Pancreas (tissue), 10 donors: ENCODE measurements around the gene LYST. TPM values are rescaled to one million over a fixed set of nuclear protein-coding genes. Genes with fewer than 3 reads are reported as not detected.

ENCODE experiments used
- ATAC-seq, 4 donors: fragments of 200-7000 bp; cut with Tn5 transposase; one replicate each; pipeline versions ENCODE4 v1.8.0 to v1.9.1; 2020; ENCODE audit warnings: mild to moderate bottlenecking in 4 of 4, moderate library complexity in 4 of 4
- DNase-seq, 6 donors: peaks; one replicate each; pipeline ENCODE4 v3.0.0-alpha.2; 2020
- FAIRE-seq: peaks from 2 replicates; lab custom pipeline; 2012; peaks lifted over from hg19 to GRCh38; lab: Jason Lieb, UNC
- H3K27ac ChIP-seq, 4 donors: fragments of 200-600 bp; sonication (generic); 1 replicate in 3 of 4; 2 replicates in 1 of 4; pipeline versions ENCODE4 v1.5.0 to v1.8.0; 2020
- H3K27me3 ChIP-seq, 4 donors: fragments of 200-600 bp; one replicate each; pipeline ENCODE4 v1.8.0; 2021
- H3K36me3 ChIP-seq, 3 donors: fragments of 200-600 bp; sonication (generic) in 1 of 3; one replicate each; pipeline versions ENCODE4 v1.5.0 to v1.8.0; 2020 to 2021
- H3K4me1 ChIP-seq, 3 donors: fragments of 200-600 bp; one replicate each; pipeline ENCODE4 v1.8.0; 2021
- H3K4me3 ChIP-seq, 4 donors: fragments of 200-600 bp; sonication (generic) in 2 of 4; one replicate each; pipeline versions ENCODE4 v1.5.0 to v1.8.0; 2020 to 2021
- H3K9me3 ChIP-seq, 4 donors: fragments of 200-600 bp; one replicate each; pipeline ENCODE4 v1.8.0; 2021
- CTCF ChIP-seq, 4 donors: fragments of 200-600 bp; sonication (generic) in 3 of 4; IDR thresholded peaks; one replicate each; pipeline versions ENCODE4 v1.5.0 to v1.8.0; 2021; ENCODE audit warnings: antibody characterized with exemption in 4 of 4
- WGBS, 2 donors: extraction: QIAGEN DNeasy Blood & Tissue Kit; methylation state at CpG; one replicate each; pipeline ENCODE4 v1.1.7; 2013; 5-methylcytosine and 5-hydroxymethylcytosine counted together
- intact Hi-C, 3 donors: fragments of 100-400 bp; cut with DNase I; formaldehyde crosslinking; loops; one replicate each; pipeline versions ENCODE4 v1.11.1 to v1.14.2; 2022
- polyA plus RNA-seq, 2 donors: library from polyadenylated mRNA; stranded (reverse); fragments of 200-250 nt; gene quantifications; one replicate each; pipeline ENCODE4 v1.2.3, GENCODE V29; 2013
- total RNA-seq, 6 donors: library from RNA; stranded (reverse); fragmentation: NEBNext Ultra II Directional in 4 of 6; extraction: Animal tissue kit (Norgen Biotek cat#: 25700) in 4 of 6; gene quantifications; one replicate each; pipeline versions ENCODE4 v1.2.1 to v1.2.4, GENCODE V29; 2021 to 2023
- donor health status: healthy with polysubstance abuse.
- donor health status: DM: no; HTN: no; CAD: no; lungs with moderate emphysema.
- donor health status: DM: no; HTN: no; CAD: no.
- donor health status: control.
- donor health status: control.
- donor health status: Bipolar disorder and iron deficiency.
- donor health status: DM: yes; HTN: yes; CAD: no.
- donor health status: DM: no; HTN: no; CAD: no.
- donor health status: DM: no; HTN: no; CAD: no.
- donor health status: DM: yes; HTN: yes; CAD: no.

The LYST gene
- total and polyA plus RNA-seq, 8 donors: 4.3 to 13.7 (median 8.9) TPM

- ATAC-seq (no peak), FAIRE-seq (peak; percentile 88), DNase-seq (no peak)
- Histone ChIP-seq H3K27ac (no peak overlapping the region), H3K4me1 (no peaks in the 10 kb centered on the region), H3K9me3 (no peaks in the 10 kb centered on the region), H3K36me3 (no peaks in the 10 kb centered on the region), H3K4me3 (no peak overlapping the region), H3K27me3 (no peaks in the 10 kb centered on the region)
- intact Hi-C loops: no loop called here
- TF ChIP-seq CTCF (IDR thresholded peaks at IDR 0.05): no peak
- 86 to 90% methylated on average over 3 of the region's 3 CpGs for WGBS, 2 donors
Observed at GRCh38 chr1:235776396-235776795, 90.3 kb downstream of the LYST start.

GRCh38 chr1:235775246-235775860, 91.4 kb downstream of the LYST start:
- no peak for ATAC-seq
- no peak for FAIRE-seq
- intact Hi-C loops: no loop called here
- no peak for DNase-seq
- Histone ChIP-seq H3K9me3 (no peaks in the 10 kb centered on the region), H3K4me1 (no peaks in the 10 kb centered on the region), H3K4me3 (no peak overlapping the region), H3K27ac (no peak overlapping the region), H3K36me3 (no peaks in the 10 kb centered on the region), H3K27me3 (no peaks in the 10 kb centered on the region)
- no peak for TF ChIP-seq CTCF (IDR thresholded peaks at IDR 0.05)

GRCh38 chr1:235767795-235768194, 98.9 kb downstream of the LYST start:
- no peak for FAIRE-seq
- intact Hi-C loops: no loop called here

GRCh38 chr1:235766794-235767285, 99.9 kb downstream of the LYST start:
- DNase-seq (no peak), FAIRE-seq (no peak), ATAC-seq (no peak)
- peaks cover 0 to 4% (median 4%) of the 10 kb centered on the region in 3 donors for H3K36me3 ChIP-seq
- intact Hi-C loops: no loop called here
- WGBS, 2 donors: 89% methylated on average over 1 of the region's 1 CpG
- no peaks in the 10 kb centered on the region for H3K4me1 ChIP-seq
- H3K9me3 ChIP-seq: no peaks in the 10 kb centered on the region
- H3K27ac ChIP-seq: no peak overlapping the region
- no peaks in the 10 kb centered on the region for H3K27me3 ChIP-seq
- no peak for TF ChIP-seq CTCF (IDR thresholded peaks at IDR 0.05)
- H3K4me3 ChIP-seq: no peak overlapping the region

More at GRCh38 chr1:235767795-235768194, 98.9 kb downstream of the LYST start:
- 85 to 93% methylated on average over 2 of the region's 2 CpGs for WGBS, 2 donors
- no peaks in the 10 kb centered on the region for H3K9me3 ChIP-seq
- H3K4me1 ChIP-seq: no peaks in the 10 kb centered on the region
- TF ChIP-seq CTCF (IDR thresholded peaks at IDR 0.05): no peak
- no peak overlapping the region for H3K4me3 ChIP-seq
- no peak for DNase-seq
- peaks cover 0 to 4% (median 0%) of the 10 kb centered on the region in 3 donors for H3K36me3 ChIP-seq
- H3K27ac ChIP-seq: no peak overlapping the region
- no peaks in the 10 kb centered on the region for H3K27me3 ChIP-seq
- no peak for ATAC-seq

GRCh38 chr1:235763962-235764361, 102.7 kb downstream of the LYST start:
- Histone ChIP-seq H3K27ac (no peak overlapping the region), H3K9me3 (no peaks in the 10 kb centered on the region), H3K36me3 (peaks cover 0 to 4% (median 4%) of the 10 kb centered on the region in 3 donors), H3K4me3 (no peak overlapping the region), H3K4me1 (no peaks in the 10 kb centered on the region), H3K27me3 (no peaks in the 10 kb centered on the region)
- intact Hi-C loops: no loop called here
- DNase-seq: no peak
- no peak for ATAC-seq
- FAIRE-seq: no peak
- 74 to 81% methylated on average over 3 of the region's 3 CpGs for whole genome bisulfite sequencing, 2 donors
- TF ChIP-seq CTCF (IDR thresholded peaks at IDR 0.05): no peak
